SU-DHL-6 (cell line): ENCODE data around the gene OOSP3.

Experiments used
- CTCF ChIP-seq: fragments of 200-600 bp; sonication (generic); IDR thresholded peaks from one replicate; pipeline ENCODE4 v1.5.1; 2017; ENCODE audit warnings: antibody characterized with exemption, mild to moderate bottlenecking, low read length, moderate library complexity; ENCODE audit not compliant: insufficient read depth, poor library complexity, severe bottlenecking
- EZH2phosphoT487 ChIP-seq: fragments of 200-600 bp; sonication (generic), shearing (Covaris generic); conservative IDR thresholded peaks from 2 replicates; pipeline ENCODE4 v1.6.1; 2018; ENCODE audit warnings: mild to moderate bottlenecking, antibody characterized with exemption, low read length, moderate library complexity, mixed read lengths

- TF ChIP-seq CTCF = no peak
- no peak for TF ChIP-seq EZH2phosphoT487
These were observed 66.1 kb downstream of the OOSP3 start for GRCh38 chr11:59944720-59945119.
